GM12878 (cell line): ENCODE data around the gene EAF1. TPM values are rescaled to one million over a fixed set of nuclear protein-coding genes. Genes with fewer than 3 reads are reported as not detected.
"Not testable (repeated sequence)": the region's sequence is repeated elsewhere in the genome, so short reads cannot be mapped to it uniquely, and the experiment has no call there.

ENCODE experiments used
- ATAC-seq: fragments of 200-7000 bp; cut with Tn5 transposase; 3 replicates; pipeline ENCODE4 v1.9.1; 2020; ENCODE audit warnings: mild to moderate bottlenecking, moderate library complexity
- BruUV-seq: library from RNA; stranded (reverse); fragments of 400-500 nt; replicated peaks from 2 replicates; lab custom pipeline; 2021; lab: Mats Ljungman, UMichigan
- CTCF ChIA-PET: fragments of 300-600 bp; sonication (Branson Sonifier 250); formaldehyde crosslinking; extraction: SDS; loops from one replicate; lab custom pipeline; 2021; ENCODE audit warnings: inconsistent platforms; lab: Yijun Ruan, JAX
- POLR2A ChIA-PET: fragments of 350-600 bp; formaldehyde crosslinking; extraction: SDS; loops from one replicate; lab custom pipeline; 2021; ENCODE audit warnings: inconsistent platforms; lab: Charles Lee
- RAD21 ChIA-PET: fragments of 300-600 bp; sonication (Branson Sonifier 250); formaldehyde crosslinking; loops from one replicate; lab custom pipeline; 2023; ENCODE audit warnings: antibody characterized with exemption; ENCODE audit not compliant: unreplicated experiment; lab: Charles Lee
- SMC1A ChIA-PET: fragments of 300-600 bp; sonication (Branson Sonifier 250); formaldehyde crosslinking; loops from one replicate; lab custom pipeline; 2023; ENCODE audit not compliant: unreplicated experiment, uncharacterized antibody; lab: Charles Lee
- DNase-seq: peaks from one replicate; pipeline ENCODE4 v3.0.0-alpha.2; 2011; ENCODE audit warnings: low read depth, low spot score
- FAIRE-seq: peaks from 3 replicates; lab custom pipeline; 2011; peaks lifted over from hg19 to GRCh38; lab: Jason Lieb, UNC
- H2AFZ ChIP-seq: 2 replicates; pipeline ENCODE4 v1.6.0; 2011; ENCODE audit warnings: low read depth, low read length, control low read depth; ENCODE audit not compliant: control insufficient read depth
- H3K27ac ChIP-seq: 2 replicates; pipeline ENCODE4 v1.5.1; 2011; ENCODE audit warnings: control low read depth; ENCODE audit not compliant: control insufficient read depth, insufficient read depth
- H3K27me3 ChIP-seq, 2 experiments: replicated peaks in 1 of 2; 2 replicates each; pipeline versions ENCODE4 v1.6.0 to v1.6.1; 2011; ENCODE audit warnings: low read length in 1 of 2; ENCODE audit not compliant: control insufficient read depth in 2 of 2, insufficient read depth in 2 of 2
- H3K36me3 ChIP-seq, 2 experiments: 2 replicates each; pipeline ENCODE4 v1.5.1; 2011; ENCODE audit warnings: low read length in 1 of 2; ENCODE audit not compliant: control insufficient read depth in 2 of 2, insufficient read depth in 2 of 2
- H3K4me1 ChIP-seq: 2 replicates; pipeline ENCODE4 v1.6.1; 2011; ENCODE audit warnings: mild to moderate bottlenecking, low read length, moderate library complexity, mixed read lengths; ENCODE audit not compliant: control insufficient read depth, insufficient read depth
- H3K4me2 ChIP-seq: 2 replicates; pipeline ENCODE4 v1.6.0; 2011; ENCODE audit warnings: control low read depth; ENCODE audit not compliant: control insufficient read depth, insufficient read depth
- H3K4me3 ChIP-seq: fragments of 200-600 bp; sonication (generic); 2 replicates; pipeline ENCODE4 v1.5.1; 2016
- H3K79me2 ChIP-seq: 2 replicates; pipeline ENCODE4 v1.6.0; 2011; ENCODE audit warnings: low read length; ENCODE audit not compliant: control insufficient read depth, insufficient read depth
- H3K9ac ChIP-seq: 2 replicates; pipeline ENCODE4 v1.8.0; 2011; ENCODE audit warnings: low read length, control low read depth, mixed read lengths; ENCODE audit not compliant: control insufficient read depth, insufficient read depth
- H3K9me3 ChIP-seq: replicated peaks from 3 replicates; pipeline ENCODE4 v1.5.1; 2011; ENCODE audit warnings: mild to moderate bottlenecking, low read length; ENCODE audit not compliant: control insufficient read depth, insufficient read depth
- H4K20me1 ChIP-seq: 2 replicates; pipeline ENCODE4 v1.6.0; 2011; ENCODE audit not compliant: control insufficient read depth, insufficient read depth
- MYC ChIP-seq: IDR thresholded peaks from 2 replicates; pipeline ENCODE4 v1.6.1; 2011; ENCODE audit warnings: mild to moderate bottlenecking, low read length, moderate library complexity, inconsistent platforms; ENCODE audit not compliant: insufficient read depth, insufficient replicate concordance, insufficient read length, severe bottlenecking
- SPI1 ChIP-seq: IDR thresholded peaks from 2 replicates; pipeline ENCODE4 v1.6.1; 2011; ENCODE audit warnings: low read depth, mild to moderate bottlenecking, low read length, moderate library complexity, borderline replicate concordance; ENCODE audit not compliant: insufficient read depth
- YY1 ChIP-seq: IDR thresholded peaks from 2 replicates; pipeline ENCODE4 v1.6.1; 2011; ENCODE audit warnings: low read depth, mild to moderate bottlenecking, low read length
- WGBS: methylation state at CpG from one replicate; pipeline ENCODE4 v1.1.6; 2016; ENCODE audit warnings: low lambda C conversion rate; ENCODE audit not compliant: insufficient replicate concordance, insufficient coverage; ENCODE audit errors: missing lambda C conversion rate; 5-methylcytosine and 5-hydroxymethylcytosine counted together
- in situ Hi-C: fragments of 300-500 bp; cut with MboI; formaldehyde crosslinking; loops from 9 replicates; pipeline ENCODE4 v1.14.3; 2018; ENCODE audit warnings: mixed read lengths
- intact Hi-C: fragments of 100-400 bp; cut with micrococcal nuclease; formaldehyde crosslinking; loops from one replicate; pipeline ENCODE4 v1.14.2; 2022; ENCODE audit not compliant: unreplicated experiment
- polyA plus RNA-seq, 11 experiments: library from polyadenylated mRNA; depleted of rRNA in 4 of 11; unstranded in 6 of 11; stranded (reverse) in 5 of 11; fragments of >200 nt; fragmentation: Nextera tagmentation in 4 of 11; fragmentation: Illumina TruSeq in 1 of 11; extraction: Ambion mirVana in 4 of 11; extraction: Trizol in 1 of 11; gene quantifications; 1 replicate in 1 of 11; 2 replicates in 10 of 11; pipeline versions ENCODE4 v1.2.1 to v1.2.3, GENCODE V29; 2011 to 2016; ENCODE audit warnings: inconsistent platforms in 2 of 11, missing spikeins in 2 of 11, low read depth in 1 of 11
- total RNA-seq, 4 experiments: library from RNA; depleted of rRNA in 3 of 4; stranded (reverse); fragments of >200 nt in 3 of 4; fragmentation: Illumina TruSeq in 1 of 4; extraction: Trizol in 1 of 4; gene quantifications; 2 replicates each; pipeline versions ENCODE4 v1.2.1 to v1.2.3, GENCODE V29; 2013 to 2021
- TF ChIP-seq, protein P1 (sequence below): IDR thresholded peaks from 2 replicates; pipeline ENCODE4 v1.6.1; 2012; ENCODE audit warnings: low read length, inconsistent platforms

Gene EAF1
- total and polyA plus RNA-seq, 10 of the 15 experiments (the other 5 are each of a cell fraction or from before 2014, with no cell fraction given) = 6.8 to 21.6 (median 15.6) TPM

DNA sequence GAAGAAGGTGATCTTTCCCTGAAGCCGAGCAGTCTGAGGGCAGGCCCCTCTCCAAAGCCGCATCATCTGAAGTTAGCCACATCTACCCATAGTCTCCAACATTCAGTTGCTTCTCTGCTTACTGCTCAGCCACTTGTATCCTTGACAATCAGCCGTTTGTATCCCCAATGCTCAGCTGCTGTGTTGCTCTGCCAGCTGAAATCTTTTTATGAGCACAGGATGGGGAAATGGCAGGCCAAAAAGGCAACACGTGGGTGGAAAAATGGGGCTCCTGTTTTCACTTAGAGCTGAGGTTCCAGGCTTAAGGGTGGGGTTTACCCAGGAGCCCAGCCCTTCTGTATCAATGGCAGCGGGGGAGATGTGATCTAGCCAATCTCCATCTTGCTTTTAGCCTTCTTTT is 36.4 kb upstream of the EAF1 start:
- SMC1A ChIA-PET = interaction anchor here (1.4 to 4.5 kb wide), 3 partner anchors 9 to 123 kb away, joined by 3 to 18 read pairs (median 4); no protein-coding TSS in a partner anchor
- intact Hi-C loops (no loop called here), in situ Hi-C loops (no loop called here)
- no TSS peak for BruUV-seq
- FAIRE-seq = no peak
- Histone ChIP-seq H3K4me3 (no peak overlapping the region), H3K9me3 (peaks cover 6% of the 10 kb centered on the region), H3K4me2 (no peak overlapping the region), H4K20me1 (no peaks in the 10 kb centered on the region), H3K9ac (no peak overlapping the region), H3K27me3 (no peaks in the 10 kb centered on the region), H3K4me1 (peaks cover 43% of the 10 kb centered on the region), H3K36me3 (no peaks in the 10 kb centered on the region), H3K27ac (no peak overlapping the region), H3K79me2 (no peaks in the 10 kb centered on the region), H2AFZ (no peak overlapping the region)
- no peak for ATAC-seq
- CTCF ChIA-PET = interaction anchor here (1.2 kb wide), 1 partner anchor 9 kb away, joined by 3 read pairs; no protein-coding TSS in a partner anchor
- 38% methylated on average over 5 of the region's 5 CpGs for WGBS
- DNase-seq = no peak
- POLR2A ChIA-PET = no interaction called here
- RAD21 ChIA-PET = interaction anchor here (0.7 kb wide), 1 partner anchor 123 kb away, joined by 3 read pairs; no protein-coding TSS in a partner anchor
- TF ChIP-seq YY1 (no peak), MYC (no peak)
- TF ChIP-seq, protein P1, sequence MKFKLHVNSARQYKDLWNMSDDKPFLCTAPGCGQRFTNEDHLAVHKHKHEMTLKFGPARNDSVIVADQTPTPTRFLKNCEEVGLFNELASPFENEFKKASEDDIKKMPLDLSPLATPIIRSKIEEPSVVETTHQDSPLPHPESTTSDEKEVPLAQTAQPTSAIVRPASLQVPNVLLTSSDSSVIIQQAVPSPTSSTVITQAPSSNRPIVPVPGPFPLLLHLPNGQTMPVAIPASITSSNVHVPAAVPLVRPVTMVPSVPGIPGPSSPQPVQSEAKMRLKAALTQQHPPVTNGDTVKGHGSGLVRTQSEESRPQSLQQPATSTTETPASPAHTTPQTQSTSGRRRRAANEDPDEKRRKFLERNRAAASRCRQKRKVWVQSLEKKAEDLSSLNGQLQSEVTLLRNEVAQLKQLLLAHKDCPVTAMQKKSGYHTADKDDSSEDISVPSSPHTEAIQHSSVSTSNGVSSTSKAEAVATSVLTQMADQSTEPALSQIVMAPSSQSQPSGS = no peak

DNA sequence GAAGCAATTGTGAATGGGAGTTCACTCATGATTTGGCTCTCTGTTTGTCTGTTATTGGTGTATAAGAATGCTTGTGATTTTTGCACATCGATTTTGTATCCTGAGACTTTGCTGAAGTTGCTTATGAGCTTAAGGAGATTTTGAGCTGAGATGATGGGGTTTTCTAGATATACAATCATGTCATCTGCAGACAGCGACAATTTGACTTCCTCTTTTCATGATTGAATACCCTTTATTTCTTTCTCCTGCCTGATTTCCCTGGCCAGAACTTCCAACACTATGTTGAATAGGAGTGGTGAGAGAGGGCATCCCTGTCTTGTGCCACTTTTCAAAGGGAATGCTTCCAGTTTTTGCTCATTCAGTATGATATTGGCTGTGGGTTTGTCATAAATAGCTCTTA is 34.1 kb upstream of the EAF1 start:
- intact Hi-C loops, POLR2A ChIA-PET, H3K27ac ChIP-seq, BruUV-seq, H4K20me1 ChIP-seq, H3K36me3 ChIP-seq, H3K4me2 ChIP-seq, FAIRE-seq, in situ Hi-C loops, RAD21 ChIA-PET, H3K4me3 ChIP-seq, CTCF ChIA-PET, DNase-seq, H3K9ac ChIP-seq, ATAC-seq, H2AFZ ChIP-seq, H3K79me2 ChIP-seq, H3K27me3 ChIP-seq, H3K9me3 ChIP-seq: not testable (repeated sequence)
- H3K4me1 ChIP-seq = peaks cover 21% of the 10 kb centered on the region
- WGBS = 59% methylated on average over 2 of the region's 2 CpGs
- SMC1A ChIA-PET = interaction anchor here (1.4 kb wide), 1 partner anchor 123 kb away, joined by 3 read pairs; no protein-coding TSS in a partner anchor
- TF ChIP-seq SPI1 = peak; percentile 17; the same call in 1 of the 2 replicates
